Heart left ventricle (tissue), 13 donors: ENCODE results near the gene GADD45B.

Experiments
- POLR2A ChIP-seq, 2 donors: fragments of 450-650 bp; IDR thresholded peaks; one replicate each; pipeline ENCODE4 v1.6.1; 2017; ENCODE audit warnings: antibody characterized with exemption in 2 of 2, mild to moderate bottlenecking in 2 of 2, moderate library complexity in 2 of 2
- TF ChIP-seq, protein P1 (sequence below), 12 donors: fragments of 200-600 bp; sonication (generic) in 4 of 12; IDR thresholded peaks; one replicate each; pipeline versions ENCODE4 v1.5.0 to v1.8.0; 2018 to 2022; ENCODE audit warnings: antibody characterized with exemption in 12 of 12, mild to moderate bottlenecking in 5 of 12
- donor health status: ischemic (EF 13 %, LVEDD 7.1; RV severe dilation, severe dysfunction).
- donor health status: DM: no; HTN: yes; CAD: no.
- donor health status: DM: no; HTN: no; CAD: no.
- donor health status: ischemic (EF 25% LVEDD 6.9; RV normal size, moderate dysfunction).
- donor health status: ischemic (EF 25% LVEDD 5.7; RV mildly dilated, moderate dysfunction).
- donor health status: ischemic (EF 35%, LVEDD 5.7; RV mildly dilated, moderate dysfunction).
- donor health status: nonischemic (EF 11% LVEDD 7.7; RV severe dilation, severe dysfunction).
- donor health status: DM: yes; HTN: yes; CAD: no.
- donor health status: PGD.
- donor health status: ischemic (EF 29% LVEDD 5.4; RV normal size, mild dysfunction).
- donor health status: nonischemic (EF 23%, LVEDD 6.1; RV moderate dilation, normal function).

DNA sequence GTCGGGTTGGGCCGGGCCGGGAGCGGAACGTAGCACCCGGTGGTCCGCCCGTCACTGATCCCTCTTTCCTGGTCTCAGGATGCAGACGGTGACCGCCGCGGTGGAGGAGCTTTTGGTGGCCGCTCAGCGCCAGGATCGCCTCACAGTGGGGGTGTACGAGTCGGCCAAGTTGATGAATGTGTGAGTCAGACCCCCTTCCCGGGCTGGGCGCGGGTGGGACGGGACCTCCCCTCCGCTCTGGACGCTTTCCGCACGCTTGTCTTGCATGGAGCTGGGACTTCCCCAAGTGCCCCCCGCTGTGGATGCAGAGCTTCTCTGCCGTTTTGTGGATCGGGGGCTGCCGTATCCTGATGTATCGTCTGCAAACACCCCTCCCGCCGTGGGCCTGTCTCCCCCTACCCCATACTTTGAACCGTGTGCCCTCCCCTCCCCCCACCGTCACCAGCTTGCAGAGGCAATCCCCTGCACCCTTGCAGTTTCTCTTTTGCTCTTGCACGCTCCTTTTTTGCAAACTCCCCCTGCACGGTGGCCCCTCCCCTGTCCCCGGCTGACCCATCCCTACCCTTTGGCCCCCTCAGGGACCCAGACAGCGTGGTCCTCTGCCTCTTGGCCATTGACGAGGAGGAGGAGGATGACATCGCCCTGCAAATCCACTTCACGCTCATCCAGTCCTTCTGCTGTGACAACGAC is 669 bp downstream of the GADD45B start:
- TF ChIP-seq, protein P1, sequence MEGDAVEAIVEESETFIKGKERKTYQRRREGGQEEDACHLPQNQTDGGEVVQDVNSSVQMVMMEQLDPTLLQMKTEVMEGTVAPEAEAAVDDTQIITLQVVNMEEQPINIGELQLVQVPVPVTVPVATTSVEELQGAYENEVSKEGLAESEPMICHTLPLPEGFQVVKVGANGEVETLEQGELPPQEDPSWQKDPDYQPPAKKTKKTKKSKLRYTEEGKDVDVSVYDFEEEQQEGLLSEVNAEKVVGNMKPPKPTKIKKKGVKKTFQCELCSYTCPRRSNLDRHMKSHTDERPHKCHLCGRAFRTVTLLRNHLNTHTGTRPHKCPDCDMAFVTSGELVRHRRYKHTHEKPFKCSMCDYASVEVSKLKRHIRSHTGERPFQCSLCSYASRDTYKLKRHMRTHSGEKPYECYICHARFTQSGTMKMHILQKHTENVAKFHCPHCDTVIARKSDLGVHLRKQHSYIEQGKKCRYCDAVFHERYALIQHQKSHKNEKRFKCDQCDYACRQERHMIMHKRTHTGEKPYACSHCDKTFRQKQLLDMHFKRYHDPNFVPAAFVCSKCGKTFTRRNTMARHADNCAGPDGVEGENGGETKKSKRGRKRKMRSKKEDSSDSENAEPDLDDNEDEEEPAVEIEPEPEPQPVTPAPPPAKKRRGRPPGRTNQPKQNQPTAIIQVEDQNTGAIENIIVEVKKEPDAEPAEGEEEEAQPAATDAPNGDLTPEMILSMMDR (IDR thresholded peaks at IDR 0.05), result no peak
- no peak for TF ChIP-seq POLR2A (IDR thresholded peaks at IDR 0.05)
